ENCODE data around the gene ALDH1L2.
A peak's percentile ranks its signal among the peaks of the same experiment; 100 is the strongest.

DNA sequence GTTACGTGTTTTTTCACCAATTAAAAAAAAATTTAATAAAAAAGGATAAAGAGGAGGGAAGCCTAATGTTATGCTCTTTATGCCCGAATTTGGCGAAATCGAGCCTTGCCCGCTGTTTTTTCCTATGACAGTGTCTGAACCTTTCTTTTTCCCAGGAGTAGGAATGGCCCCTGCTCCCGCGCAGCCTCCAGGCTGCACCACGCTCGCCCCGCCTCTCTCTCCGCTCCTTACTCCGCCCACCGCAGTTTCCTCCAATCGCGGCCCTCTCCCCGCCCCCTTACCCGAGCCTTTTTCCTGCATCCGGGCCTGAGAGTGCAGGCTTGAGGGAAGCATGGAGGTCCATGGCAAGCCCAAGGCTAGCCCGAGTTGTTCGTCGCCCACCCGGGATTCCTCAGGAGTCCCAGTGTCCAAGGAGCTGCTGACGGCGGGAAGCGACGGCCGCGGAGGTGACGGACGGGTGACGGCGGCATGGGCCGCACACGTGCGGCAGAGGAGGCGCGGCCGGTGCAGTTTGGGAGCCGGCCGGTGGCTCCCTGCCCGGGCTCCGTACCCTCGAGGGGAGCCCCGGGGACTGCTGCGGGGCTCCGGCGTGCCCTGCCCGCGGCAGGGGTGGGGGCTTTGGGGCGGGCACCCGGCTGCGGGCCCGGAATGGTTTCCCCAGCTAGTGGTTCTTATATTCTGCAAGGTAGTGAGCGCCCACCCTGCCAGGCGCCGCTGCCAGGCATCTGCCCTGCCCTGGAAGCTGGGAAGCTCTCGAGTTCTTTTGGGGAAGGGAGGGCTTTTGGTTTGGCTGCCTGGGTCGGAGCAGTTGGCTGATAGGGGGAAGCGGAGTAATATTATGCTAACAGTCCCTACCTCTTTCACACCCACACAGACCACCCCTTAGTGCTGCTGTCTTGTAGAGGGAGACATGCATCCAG, 98.0 kb downstream of the ALDH1L2 start, which contains the start of gene NOPCHAP1:
- TF ChIP-seq, protein P1, sequence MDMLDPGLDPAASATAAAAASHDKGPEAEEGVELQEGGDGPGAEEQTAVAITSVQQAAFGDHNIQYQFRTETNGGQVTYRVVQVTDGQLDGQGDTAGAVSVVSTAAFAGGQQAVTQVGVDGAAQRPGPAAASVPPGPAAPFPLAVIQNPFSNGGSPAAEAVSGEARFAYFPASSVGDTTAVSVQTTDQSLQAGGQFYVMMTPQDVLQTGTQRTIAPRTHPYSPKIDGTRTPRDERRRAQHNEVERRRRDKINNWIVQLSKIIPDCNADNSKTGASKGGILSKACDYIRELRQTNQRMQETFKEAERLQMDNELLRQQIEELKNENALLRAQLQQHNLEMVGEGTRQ (IDR thresholded peaks at IDR 0.05), result no peak
- TF ChIP-seq, protein P2, sequence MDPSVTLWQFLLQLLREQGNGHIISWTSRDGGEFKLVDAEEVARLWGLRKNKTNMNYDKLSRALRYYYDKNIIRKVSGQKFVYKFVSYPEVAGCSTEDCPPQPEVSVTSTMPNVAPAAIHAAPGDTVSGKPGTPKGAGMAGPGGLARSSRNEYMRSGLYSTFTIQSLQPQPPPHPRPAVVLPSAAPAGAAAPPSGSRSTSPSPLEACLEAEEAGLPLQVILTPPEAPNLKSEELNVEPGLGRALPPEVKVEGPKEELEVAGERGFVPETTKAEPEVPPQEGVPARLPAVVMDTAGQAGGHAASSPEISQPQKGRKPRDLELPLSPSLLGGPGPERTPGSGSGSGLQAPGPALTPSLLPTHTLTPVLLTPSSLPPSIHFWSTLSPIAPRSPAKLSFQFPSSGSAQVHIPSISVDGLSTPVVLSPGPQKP (IDR thresholded peaks at IDR 0.05; ENCODE audit: low read depth, low read length), result no peak
- TF ChIP-seq, protein P3, sequence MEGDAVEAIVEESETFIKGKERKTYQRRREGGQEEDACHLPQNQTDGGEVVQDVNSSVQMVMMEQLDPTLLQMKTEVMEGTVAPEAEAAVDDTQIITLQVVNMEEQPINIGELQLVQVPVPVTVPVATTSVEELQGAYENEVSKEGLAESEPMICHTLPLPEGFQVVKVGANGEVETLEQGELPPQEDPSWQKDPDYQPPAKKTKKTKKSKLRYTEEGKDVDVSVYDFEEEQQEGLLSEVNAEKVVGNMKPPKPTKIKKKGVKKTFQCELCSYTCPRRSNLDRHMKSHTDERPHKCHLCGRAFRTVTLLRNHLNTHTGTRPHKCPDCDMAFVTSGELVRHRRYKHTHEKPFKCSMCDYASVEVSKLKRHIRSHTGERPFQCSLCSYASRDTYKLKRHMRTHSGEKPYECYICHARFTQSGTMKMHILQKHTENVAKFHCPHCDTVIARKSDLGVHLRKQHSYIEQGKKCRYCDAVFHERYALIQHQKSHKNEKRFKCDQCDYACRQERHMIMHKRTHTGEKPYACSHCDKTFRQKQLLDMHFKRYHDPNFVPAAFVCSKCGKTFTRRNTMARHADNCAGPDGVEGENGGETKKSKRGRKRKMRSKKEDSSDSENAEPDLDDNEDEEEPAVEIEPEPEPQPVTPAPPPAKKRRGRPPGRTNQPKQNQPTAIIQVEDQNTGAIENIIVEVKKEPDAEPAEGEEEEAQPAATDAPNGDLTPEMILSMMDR (IDR thresholded peaks at IDR 0.05), result no peak
- TF ChIP-seq, protein P4, sequence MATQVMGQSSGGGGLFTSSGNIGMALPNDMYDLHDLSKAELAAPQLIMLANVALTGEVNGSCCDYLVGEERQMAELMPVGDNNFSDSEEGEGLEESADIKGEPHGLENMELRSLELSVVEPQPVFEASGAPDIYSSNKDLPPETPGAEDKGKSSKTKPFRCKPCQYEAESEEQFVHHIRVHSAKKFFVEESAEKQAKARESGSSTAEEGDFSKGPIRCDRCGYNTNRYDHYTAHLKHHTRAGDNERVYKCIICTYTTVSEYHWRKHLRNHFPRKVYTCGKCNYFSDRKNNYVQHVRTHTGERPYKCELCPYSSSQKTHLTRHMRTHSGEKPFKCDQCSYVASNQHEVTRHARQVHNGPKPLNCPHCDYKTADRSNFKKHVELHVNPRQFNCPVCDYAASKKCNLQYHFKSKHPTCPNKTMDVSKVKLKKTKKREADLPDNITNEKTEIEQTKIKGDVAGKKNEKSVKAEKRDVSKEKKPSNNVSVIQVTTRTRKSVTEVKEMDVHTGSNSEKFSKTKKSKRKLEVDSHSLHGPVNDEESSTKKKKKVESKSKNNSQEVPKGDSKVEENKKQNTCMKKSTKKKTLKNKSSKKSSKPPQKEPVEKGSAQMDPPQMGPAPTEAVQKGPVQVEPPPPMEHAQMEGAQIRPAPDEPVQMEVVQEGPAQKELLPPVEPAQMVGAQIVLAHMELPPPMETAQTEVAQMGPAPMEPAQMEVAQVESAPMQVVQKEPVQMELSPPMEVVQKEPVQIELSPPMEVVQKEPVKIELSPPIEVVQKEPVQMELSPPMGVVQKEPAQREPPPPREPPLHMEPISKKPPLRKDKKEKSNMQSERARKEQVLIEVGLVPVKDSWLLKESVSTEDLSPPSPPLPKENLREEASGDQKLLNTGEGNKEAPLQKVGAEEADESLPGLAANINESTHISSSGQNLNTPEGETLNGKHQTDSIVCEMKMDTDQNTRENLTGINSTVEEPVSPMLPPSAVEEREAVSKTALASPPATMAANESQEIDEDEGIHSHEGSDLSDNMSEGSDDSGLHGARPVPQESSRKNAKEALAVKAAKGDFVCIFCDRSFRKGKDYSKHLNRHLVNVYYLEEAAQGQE (IDR thresholded peaks at IDR 0.05), result no peak
- TF ChIP-seq MYC (IDR thresholded peaks at IDR 0.05; ENCODE audit: borderline replicate concordance, low read length) (peak; percentile 88), POLR2AphosphoS2 (conservative IDR thresholded peaks at IDR 0.05; ENCODE audit: low read length) (no peak), POLR2A (IDR thresholded peaks at IDR 0.05; ENCODE audit: low read length) (peak; percentile 98)
- TF ChIP-seq, protein P5, sequence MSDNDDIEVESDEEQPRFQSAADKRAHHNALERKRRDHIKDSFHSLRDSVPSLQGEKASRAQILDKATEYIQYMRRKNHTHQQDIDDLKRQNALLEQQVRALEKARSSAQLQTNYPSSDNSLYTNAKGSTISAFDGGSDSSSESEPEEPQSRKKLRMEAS (IDR thresholded peaks at IDR 0.05), result peak; percentile 84
